ENCODE data around the gene SERPINC1.
"Not testable (repeated sequence)": the region's sequence is repeated elsewhere in the genome, so short reads cannot be mapped to it uniquely, and the experiment has no call there.

Gene SERPINC1

GRCh38 chr1:173917149-173917548 lies at the start of gene SERPINC1:
Gene SERPINC1, minus strand, starts transcription at chr1:173917327. Its CDS starts 68 bp downstream, at chr1:173917259.
- DNase-seq: no peak

- DNase-seq: not testable (repeated sequence)
These were observed 48.8 kb upstream of the SERPINC1 start for GRCh38 chr1:173965896-173966295.

GRCh38 chr1:173963477-173963876 lies 46.4 kb upstream of the SERPINC1 start:
- DNase-seq: no peak

- no peak for DNase-seq
These were observed 43.5 kb upstream of the SERPINC1 start for GRCh38 chr1:173960625-173961024.

GRCh38 chr1:173954179-173954578 lies 37.1 kb upstream of the SERPINC1 start:
- no peak for DNase-seq

GRCh38 chr1:173948594-173948993 lies 31.5 kb upstream of the SERPINC1 start:
- DNase-seq: no peak

GRCh38 chr1:173946380-173946921 lies 29.3 kb upstream of the SERPINC1 start:
- DNase-seq: no peak

GRCh38 chr1:173937062-173937461 lies 19.9 kb upstream of the SERPINC1 start:
- DNase-seq: no peak

- DNase-seq: no peak
These were observed 17.3 kb upstream of the SERPINC1 start for GRCh38 chr1:173934440-173934839.

- not testable (repeated sequence) for DNase-seq
These were observed 13.4 kb upstream of the SERPINC1 start for GRCh38 chr1:173930541-173930940.

- no peak for DNase-seq
These were observed 8.4 kb upstream of the SERPINC1 start for GRCh38 chr1:173925306-173926242.

- DNase-seq: no peak
These were observed 3.7 kb upstream of the SERPINC1 start for GRCh38 chr1:173920861-173921260.

GRCh38 chr1:173917635-173918493 lies 737 bp upstream of the SERPINC1 start:
- DNase-seq: no peak

- no peak for DNase-seq
These were observed 460 bp downstream of the SERPINC1 start for GRCh38 chr1:173916667-173917066.

- no peak for DNase-seq
These were observed 1.5 kb downstream of the SERPINC1 start for GRCh38 chr1:173915596-173915995.

- DNase-seq: peak; percentile 8
These were observed 2.7 kb downstream of the SERPINC1 start for GRCh38 chr1:173914366-173914871.

- no peak for DNase-seq
These were observed 4.0 kb downstream of the SERPINC1 start for GRCh38 chr1:173913111-173913510.

GRCh38 chr1:173903827-173904531 lies 13.1 kb downstream of the SERPINC1 start:
- DNase-seq: no peak

GRCh38 chr1:173900992-173901391 lies 16.1 kb downstream of the SERPINC1 start:
- DNase-seq: no peak

- no peak for DNase-seq
These were observed 16.7 kb downstream of the SERPINC1 start for GRCh38 chr1:173900427-173900826.

- DNase-seq: no peak
These were observed 22.9 kb downstream of the SERPINC1 start for GRCh38 chr1:173894189-173894588.

- DNase-seq: no peak
These were observed 23.5 kb downstream of the SERPINC1 start for GRCh38 chr1:173893611-173894010.
